ENCODE results near the gene SPATA7.
"Not testable (repeated sequence)": the region's sequence is repeated elsewhere in the genome, so short reads cannot be mapped to it uniquely, and the experiment has no call there.

The SPATA7 gene

GRCh38 chr14:88385212-88386101 is at the start of gene SPATA7:
SPATA7 (plus strand) TSS chr14:88385657; CDS start chr14:88385819, 162 bp downstream.
- DNase-seq = peak; percentile 98

- no peak for DNase-seq
Observed at GRCh38 chr14:88340357-88340756, 45.1 kb upstream of the SPATA7 start.

DNA sequence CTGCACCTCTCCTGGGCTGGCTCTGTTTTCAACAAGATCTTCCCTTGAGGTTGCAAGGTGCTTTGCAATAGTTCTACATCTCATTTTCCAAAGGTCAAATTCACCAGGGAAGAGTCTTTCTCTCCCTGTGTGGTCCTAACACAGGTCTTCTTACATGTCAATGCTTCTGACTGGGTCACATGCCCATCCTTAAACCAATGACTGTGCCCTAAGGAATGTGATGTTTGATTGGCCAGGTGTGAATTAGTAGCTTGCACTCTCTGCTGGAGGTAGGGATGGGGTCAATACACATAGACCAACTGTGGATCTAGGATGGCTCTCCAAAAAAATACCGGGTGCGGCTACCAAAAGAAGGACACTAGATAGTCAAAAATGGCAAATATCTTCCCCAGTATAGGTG is 42.5 kb upstream of the SPATA7 start:
- no peak for DNase-seq

- DNase-seq = no peak
Observed at GRCh38 chr14:88346048-88346639, 39.3 kb upstream of the SPATA7 start.

GRCh38 chr14:88348546-88348945 is 36.9 kb upstream of the SPATA7 start:
- DNase-seq = no peak

- DNase-seq = peak; percentile 67
Observed at GRCh38 chr14:88351966-88352691, 33.3 kb upstream of the SPATA7 start.

DNA sequence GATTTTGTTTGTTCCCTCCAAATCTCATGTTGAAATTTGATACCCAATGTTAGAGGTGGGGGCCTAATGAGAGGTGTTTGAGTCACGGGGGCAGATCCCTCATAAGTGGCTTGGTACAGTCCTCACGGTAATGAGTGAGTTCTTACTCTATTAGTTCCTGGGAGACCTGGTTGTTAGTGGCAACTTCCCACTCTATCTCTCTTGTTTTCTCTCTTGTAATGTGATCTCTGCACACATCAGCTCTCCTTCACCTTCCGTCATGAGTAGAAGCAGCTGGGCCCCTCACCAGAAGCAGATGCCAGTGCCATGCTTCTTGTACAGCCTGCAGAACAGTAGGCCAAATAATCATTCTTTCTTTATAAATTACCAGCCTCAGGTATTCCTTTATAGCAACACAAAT is 32.8 kb upstream of the SPATA7 start:
- no peak for DNase-seq

GRCh38 chr14:88354358-88354757 is 31.1 kb upstream of the SPATA7 start:
- no peak for DNase-seq

DNA sequence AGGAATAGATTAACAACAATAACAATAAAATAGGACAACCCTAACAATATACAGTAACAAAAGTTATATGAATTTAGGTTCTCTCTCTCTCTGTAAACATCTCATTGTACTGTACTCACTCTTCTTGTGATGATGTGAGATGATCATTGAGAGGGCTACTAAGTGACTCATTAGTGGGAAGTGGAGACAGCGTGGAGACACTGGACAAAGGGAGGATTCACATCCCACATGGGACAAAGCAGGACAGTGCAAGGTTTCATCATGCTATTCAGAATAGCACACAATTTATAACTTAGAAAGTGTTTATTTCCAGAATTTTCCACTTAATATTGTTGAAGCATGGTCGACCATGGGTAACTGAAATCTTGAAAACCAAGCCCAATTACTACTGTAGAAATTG is 26.0 kb upstream of the SPATA7 start:
- DNase-seq = no peak

- no peak for DNase-seq
Observed at GRCh38 chr14:88363644-88364043, 21.8 kb upstream of the SPATA7 start.

DNA sequence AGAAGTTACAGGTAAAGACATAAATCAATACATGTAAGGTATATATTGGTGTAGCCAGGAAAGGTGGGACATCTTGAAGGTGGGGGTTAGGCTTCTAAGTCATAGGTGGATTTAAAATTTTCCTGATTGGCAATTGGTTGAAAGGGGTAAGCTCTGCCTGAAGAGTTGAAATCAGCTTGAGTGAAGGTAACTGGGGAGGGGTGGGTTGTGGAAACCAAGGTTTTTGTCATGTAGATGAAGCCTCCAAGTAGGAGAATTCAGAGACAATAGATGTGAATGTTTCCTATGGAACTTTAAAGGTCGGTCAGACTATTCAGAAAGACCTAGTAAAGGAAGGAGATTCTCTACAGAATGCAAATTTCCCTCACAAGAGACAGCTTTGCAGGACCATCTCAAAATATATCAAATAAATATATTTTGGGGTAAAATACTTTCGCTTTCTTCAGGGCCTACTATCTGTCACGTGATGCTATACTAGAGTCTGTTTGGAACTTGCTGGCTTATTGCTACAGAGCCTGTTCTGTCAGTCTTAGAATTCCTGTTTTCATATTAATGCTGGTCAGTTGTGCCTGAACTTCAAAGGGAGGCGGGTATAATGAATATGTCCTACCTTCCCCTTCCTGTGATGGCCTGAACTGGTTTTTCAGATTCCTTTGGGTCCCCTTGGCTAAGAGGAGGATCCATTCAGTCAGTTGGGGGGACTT is 20.6 kb upstream of the SPATA7 start:
- DNase-seq = no peak

DNA sequence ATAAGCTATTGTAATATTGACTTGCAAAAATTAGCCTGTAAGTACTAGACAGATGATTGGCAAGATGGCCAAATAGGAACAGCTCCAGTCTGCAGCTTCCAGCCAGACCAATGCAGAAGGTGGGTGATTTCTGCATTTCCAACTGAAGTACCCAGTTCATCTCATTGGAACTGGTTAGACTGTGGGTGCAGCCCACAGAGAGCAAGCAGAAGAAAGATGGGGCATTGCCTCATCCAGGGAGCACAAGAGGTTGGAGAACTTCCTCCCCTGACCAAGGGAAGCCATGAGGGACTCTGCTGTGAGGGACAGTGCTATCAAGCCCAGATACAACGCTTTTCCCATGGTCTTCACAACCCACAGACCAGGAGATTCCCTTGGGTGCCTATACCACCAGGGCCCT is 16.0 kb upstream of the SPATA7 start:
- no peak for DNase-seq

GRCh38 chr14:88379706-88380343 is 5.6 kb upstream of the SPATA7 start:
- no peak for DNase-seq

DNA sequence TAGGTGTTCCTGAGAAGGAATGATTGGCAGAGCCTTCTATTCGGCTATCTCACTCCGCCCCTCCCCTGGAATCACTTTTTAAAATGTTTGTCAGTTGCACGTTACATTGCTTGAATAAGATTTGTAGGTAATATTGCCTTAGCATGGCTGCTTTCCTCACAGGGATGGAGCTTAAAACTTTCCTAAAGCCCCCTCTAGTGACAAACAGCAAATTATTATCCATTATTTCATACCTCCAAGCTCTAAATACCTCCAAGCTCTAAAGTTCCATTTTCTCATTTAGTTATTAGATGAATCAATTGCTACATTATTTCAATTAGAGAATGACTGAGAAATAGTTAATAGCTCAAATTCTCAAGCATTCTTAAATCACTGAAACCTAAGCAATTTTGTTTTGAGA is 5.1 kb upstream of the SPATA7 start:
- DNase-seq = peak; percentile 14

DNA sequence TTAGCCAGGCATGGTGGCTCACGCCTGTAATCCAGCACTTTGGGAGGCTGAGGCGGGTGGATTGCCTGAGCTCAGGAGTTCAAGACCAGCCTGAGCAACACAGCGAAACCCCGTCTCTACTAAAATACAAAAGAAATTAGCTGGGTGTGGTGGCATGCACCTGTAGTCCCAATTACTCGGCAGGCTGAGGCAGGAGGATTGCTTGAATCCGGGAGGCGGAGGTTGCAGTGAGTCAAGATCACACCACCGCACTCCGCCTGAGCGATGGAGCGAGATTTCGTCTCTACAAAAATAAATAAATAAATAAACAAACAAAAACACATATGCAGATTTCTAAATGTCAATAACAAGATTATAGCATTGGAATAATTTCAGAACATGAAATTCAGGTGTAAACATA is 3.8 kb upstream of the SPATA7 start:
- not testable (repeated sequence) for DNase-seq

GRCh38 chr14:88384718-88385117 is 739 bp upstream of the SPATA7 start:
- DNase-seq = no peak

- no peak for DNase-seq
Observed at GRCh38 chr14:88386256-88386794, 868 bp downstream of the SPATA7 start.

- no peak for DNase-seq
Observed at GRCh38 chr14:88388741-88389282, 3.4 kb downstream of the SPATA7 start.

- no peak for DNase-seq
Observed at GRCh38 chr14:88392609-88393008, 7.2 kb downstream of the SPATA7 start.

DNA sequence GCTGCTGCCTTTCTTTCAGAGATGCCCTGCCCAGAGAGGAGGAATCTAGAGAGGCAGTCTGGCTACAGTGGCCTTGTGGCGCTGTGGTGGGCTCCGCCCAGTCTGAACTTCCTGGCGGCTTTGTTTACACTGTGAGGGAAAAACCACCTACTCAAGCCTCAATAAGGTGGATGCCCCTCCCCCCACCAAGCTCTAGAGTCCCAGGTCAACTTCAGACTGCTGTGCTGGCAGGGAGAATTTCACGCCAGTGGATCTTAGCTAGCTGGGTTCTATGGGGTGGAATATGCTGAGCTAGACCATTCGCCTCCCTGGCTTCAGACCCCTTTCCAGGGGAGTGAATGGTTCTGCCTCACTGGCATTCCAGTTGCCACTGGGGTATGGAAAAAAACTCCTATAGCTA is 25.6 kb downstream of the SPATA7 start:
- no peak for DNase-seq

DNA sequence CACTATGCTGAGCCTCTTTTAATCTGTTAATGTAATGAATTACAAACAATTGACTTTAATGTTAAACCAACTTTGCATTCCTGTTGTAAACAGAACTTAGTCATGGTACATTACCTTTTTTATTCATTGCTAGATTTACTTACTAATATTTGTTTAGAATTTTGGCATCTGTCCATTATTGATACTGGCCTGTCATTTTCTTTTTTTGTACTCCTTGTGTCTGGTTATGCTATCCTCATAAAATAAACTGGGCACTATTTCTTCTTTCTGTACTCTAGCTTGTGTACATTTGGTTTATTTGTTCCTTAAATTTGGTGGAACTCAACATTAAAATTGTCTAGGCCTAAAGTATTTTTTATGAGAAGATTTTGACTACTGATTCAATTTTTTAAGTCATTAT is 32.1 kb downstream of the SPATA7 start:
- no peak for DNase-seq

DNA sequence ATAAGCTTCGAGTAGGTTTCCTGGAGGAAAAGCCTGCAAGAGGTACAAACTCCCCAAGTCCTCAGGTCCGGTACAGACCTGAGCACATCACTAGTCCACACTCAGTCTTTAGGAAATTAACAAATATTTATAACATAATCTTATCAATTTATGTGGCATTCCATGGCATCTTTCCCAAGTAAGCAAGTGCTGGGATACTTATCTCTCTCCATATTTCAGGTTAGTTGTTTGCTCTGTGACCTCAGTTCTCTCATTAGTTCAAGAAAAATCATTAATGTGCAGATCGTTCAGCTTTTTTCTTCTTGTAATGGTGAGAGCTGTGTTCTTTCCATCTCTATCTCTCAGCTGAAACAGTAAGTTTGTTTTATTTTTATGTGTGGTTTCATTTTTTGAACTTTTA is 34.7 kb downstream of the SPATA7 start:
- no peak for DNase-seq
